Measurements from ENCODE around the gene AGAP5.
"Not testable (repeated sequence)": the region's sequence is repeated elsewhere in the genome, so short reads cannot be mapped to it uniquely, and the experiment has no call there.

The AGAP5 gene

DNA sequence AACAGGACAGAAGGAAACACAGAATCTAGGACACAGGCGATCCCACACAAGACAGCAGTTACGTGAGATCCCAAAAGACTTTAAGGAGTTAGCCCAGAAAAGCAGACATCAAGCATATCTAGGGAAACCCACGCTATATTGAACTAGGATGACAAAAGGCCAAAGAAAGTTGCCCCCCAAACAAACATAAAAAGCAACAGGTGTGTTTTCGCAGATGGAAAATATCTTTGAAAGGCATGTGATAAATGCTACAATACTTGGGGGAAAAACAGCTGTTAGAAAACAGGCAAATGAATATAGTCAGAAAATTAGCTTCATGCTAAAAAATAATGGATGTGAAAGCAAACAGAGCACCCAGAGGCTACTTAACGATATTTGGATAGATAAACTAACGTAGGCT lies 7.2 kb downstream of the AGAP5 start:
- not testable (repeated sequence) for H3K27ac ChIP-seq (ENCODE audit: low read length); DNase-seq (ENCODE audit: low read depth, low spot score); H3K36me3 ChIP-seq (ENCODE audit: control insufficient read depth, insufficient read depth, low read length); H3K4me1 ChIP-seq (ENCODE audit: control insufficient read depth, insufficient read depth, low read length); H3K4me3 ChIP-seq (ENCODE audit: low read length); H3K27me3 ChIP-seq (ENCODE audit: control insufficient read depth, insufficient read depth, low read length); H3K9me3 ChIP-seq (ENCODE audit: control insufficient read depth, insufficient read depth, low read length)
- WGBS (ENCODE audit: insufficient coverage, insufficient read length): no CpG with 5 or more reads among the region's 6 CpGs

DNA sequence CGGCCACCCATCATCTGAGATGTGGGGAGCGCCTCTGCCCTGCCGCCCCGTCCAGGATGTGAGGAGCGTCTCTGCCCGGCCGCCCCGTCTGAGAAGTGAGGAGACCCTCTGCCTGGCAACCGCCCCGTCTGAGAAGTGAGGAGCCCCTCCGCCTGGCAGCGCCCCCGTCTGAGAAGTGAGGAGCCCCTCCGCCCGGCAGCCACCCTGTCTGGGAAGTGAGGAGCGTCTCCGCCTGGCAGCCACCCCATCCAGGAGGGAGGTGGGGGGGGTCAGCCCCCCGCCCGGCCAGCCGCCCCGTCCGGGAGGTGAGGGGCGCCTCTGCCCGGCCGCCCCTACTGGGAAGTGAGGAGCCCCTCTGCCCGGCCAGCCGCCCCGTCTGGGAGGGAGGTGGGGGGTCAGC lies 8.3 kb downstream of the AGAP5 start:
- not testable (repeated sequence) for DNase-seq (ENCODE audit: low read depth, low spot score); H3K27ac ChIP-seq (ENCODE audit: low read length); H3K4me3 ChIP-seq (ENCODE audit: low read length); H3K9me3 ChIP-seq (ENCODE audit: control insufficient read depth, insufficient read depth, low read length); H3K36me3 ChIP-seq (ENCODE audit: control insufficient read depth, insufficient read depth, low read length); H3K27me3 ChIP-seq (ENCODE audit: control insufficient read depth, insufficient read depth, low read length); H3K4me1 ChIP-seq (ENCODE audit: control insufficient read depth, insufficient read depth, low read length)
- WGBS (ENCODE audit: insufficient coverage, insufficient read length): no CpG with 5 or more reads among the region's 28 CpGs

DNA sequence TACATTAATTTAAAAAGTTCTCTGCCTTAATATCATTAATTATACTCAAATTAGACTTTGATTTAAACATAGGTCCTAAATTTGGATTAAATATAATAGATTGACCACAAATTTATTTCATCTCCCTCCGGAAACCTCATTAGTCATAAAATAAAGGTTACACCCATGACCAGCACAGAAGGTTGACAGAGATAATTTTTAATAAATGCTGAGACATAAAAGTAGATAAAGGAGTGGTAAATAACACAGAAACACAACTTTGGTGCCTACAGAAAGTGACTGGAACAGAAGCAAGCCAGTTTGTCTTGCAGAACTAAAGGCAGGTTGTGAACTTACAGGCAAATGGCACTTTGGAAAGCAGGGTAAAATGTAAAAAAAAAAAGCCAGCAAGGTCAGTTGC lies 10.3 kb downstream of the AGAP5 start:
- not testable (repeated sequence) for DNase-seq (ENCODE audit: low read depth, low spot score); H3K4me3 ChIP-seq (ENCODE audit: low read length); H3K9me3 ChIP-seq (ENCODE audit: control insufficient read depth, insufficient read depth, low read length); H3K36me3 ChIP-seq (ENCODE audit: control insufficient read depth, insufficient read depth, low read length); H3K4me1 ChIP-seq (ENCODE audit: control insufficient read depth, insufficient read depth, low read length); H3K27ac ChIP-seq (ENCODE audit: low read length); H3K27me3 ChIP-seq (ENCODE audit: control insufficient read depth, insufficient read depth, low read length)
- WGBS (ENCODE audit: insufficient coverage, insufficient read length): no CpG with 5 or more reads among the region's 1 CpG

DNA sequence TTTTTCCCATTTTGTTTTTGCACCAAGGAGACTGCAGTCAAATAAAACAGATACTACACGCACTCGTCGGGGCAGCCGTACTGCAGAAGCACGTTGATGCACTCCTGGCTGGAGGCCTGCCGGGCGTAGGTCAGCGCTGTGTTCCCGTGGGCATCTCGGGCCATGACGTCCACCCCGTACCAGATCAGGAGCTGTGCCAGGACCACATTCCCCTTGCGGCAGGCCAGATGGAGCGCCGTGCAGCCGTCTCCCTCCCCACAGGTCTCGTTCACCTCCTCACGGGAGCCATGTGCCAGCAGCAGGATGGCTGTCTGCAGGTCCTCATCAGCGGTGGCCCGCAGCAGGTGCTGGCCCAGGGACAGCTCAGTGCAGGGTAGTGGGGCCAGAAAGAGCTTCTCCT lies 23.4 kb downstream of the AGAP5 start:
- not testable (repeated sequence) for DNase-seq (ENCODE audit: low read depth, low spot score); H3K27ac ChIP-seq (ENCODE audit: low read length); H3K36me3 ChIP-seq (ENCODE audit: control insufficient read depth, insufficient read depth, low read length); H3K4me1 ChIP-seq (ENCODE audit: control insufficient read depth, insufficient read depth, low read length); H3K9me3 ChIP-seq (ENCODE audit: control insufficient read depth, insufficient read depth, low read length); H3K4me3 ChIP-seq (ENCODE audit: low read length); H3K27me3 ChIP-seq (ENCODE audit: control insufficient read depth, insufficient read depth, low read length)
- no CpG with 5 or more reads among the region's 20 CpGs for WGBS (ENCODE audit: insufficient coverage, insufficient read length)

DNA sequence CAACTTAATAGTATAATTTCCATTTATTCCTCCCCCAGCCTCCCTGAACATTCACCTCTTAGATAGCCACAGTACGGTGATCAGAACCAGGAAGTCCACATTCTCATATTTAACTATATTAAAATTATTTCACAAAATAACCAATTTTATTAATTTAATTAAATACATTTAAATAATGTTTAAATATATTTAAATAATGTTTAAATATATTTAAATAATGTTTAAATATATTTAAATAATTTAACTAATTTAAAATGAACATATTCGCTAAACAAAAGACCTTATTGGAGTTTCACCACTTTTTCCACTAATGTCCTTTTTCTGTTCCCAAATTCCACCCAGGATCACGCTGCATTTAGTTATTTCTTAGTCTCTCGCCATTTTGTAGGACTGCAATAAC lies 29.5 kb downstream of the AGAP5 start:
- not testable (repeated sequence) for H3K27ac ChIP-seq (ENCODE audit: low read length); H3K27me3 ChIP-seq (ENCODE audit: control insufficient read depth, insufficient read depth, low read length); H3K4me1 ChIP-seq (ENCODE audit: control insufficient read depth, insufficient read depth, low read length); H3K36me3 ChIP-seq (ENCODE audit: control insufficient read depth, insufficient read depth, low read length); H3K9me3 ChIP-seq (ENCODE audit: control insufficient read depth, insufficient read depth, low read length); DNase-seq (ENCODE audit: low read depth, low spot score); H3K4me3 ChIP-seq (ENCODE audit: low read length)
- no CpG with 5 or more reads among the region's 4 CpGs for WGBS (ENCODE audit: insufficient coverage, insufficient read length)

DNA sequence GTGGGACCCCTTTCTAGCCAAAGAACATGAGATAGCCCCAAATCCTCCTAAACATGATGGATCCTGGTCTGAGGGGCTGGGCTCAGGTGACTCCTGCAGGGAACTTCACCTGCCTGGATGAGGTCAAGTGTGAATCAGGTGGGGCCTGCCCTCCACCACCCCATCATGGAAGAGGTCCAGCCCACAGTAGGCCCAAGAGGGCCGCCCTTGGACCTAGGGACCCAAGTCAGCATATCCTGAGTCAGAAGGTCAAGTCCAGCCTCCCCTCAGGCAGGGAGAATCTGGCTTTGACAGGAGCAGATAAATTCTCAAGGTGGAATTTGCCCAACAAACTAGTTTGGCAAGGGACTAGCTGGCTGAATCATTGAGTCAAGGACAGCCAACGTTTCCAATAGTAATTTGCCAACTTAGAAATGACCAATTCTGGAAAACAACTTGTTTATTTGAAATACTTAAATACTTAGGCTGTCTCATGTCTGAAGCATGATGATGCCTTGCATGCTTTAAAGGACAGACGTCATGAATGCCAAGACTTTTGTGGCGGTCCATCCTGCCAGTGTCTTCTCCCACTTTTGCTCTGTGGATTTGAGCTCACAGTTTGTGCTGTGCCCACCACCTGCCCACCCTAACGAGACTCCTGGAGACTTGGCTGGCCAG lies 31.6 kb downstream of the AGAP5 start:
- H3K36me3 ChIP-seq (ENCODE audit: control insufficient read depth, insufficient read depth, low read length); H3K4me1 ChIP-seq (ENCODE audit: control insufficient read depth, insufficient read depth, low read length); H3K27ac ChIP-seq (ENCODE audit: low read length); H3K4me3 ChIP-seq (ENCODE audit: low read length); DNase-seq (ENCODE audit: low read depth, low spot score); H3K27me3 ChIP-seq (ENCODE audit: control insufficient read depth, insufficient read depth, low read length); H3K9me3 ChIP-seq (ENCODE audit: control insufficient read depth, insufficient read depth, low read length): not testable (repeated sequence)
- no CpG with 5 or more reads among the region's 5 CpGs for WGBS (ENCODE audit: insufficient coverage, insufficient read length)

DNA sequence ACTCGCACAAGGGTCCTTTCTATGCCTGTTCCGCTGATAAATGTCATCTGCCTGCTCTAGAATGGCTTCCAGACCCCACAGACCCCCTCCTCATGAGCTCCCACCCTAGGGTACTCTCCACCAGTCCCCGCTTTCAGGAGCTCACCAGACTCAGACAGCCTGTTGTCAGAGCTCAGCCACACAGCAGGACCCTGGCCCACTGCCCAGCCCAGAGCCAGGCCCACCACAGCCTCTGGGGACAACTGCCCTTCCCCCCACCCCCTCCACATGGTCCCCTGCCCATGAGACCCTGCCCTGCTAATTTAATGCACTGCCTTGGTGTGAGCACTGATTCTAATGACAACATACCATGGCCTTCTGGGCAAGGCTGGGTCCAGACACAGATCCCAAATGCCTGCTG lies 32.3 kb downstream of the AGAP5 start:
- not testable (repeated sequence) for DNase-seq (ENCODE audit: low read depth, low spot score); H3K4me3 ChIP-seq (ENCODE audit: low read length); H3K36me3 ChIP-seq (ENCODE audit: control insufficient read depth, insufficient read depth, low read length); H3K27ac ChIP-seq (ENCODE audit: low read length); H3K4me1 ChIP-seq (ENCODE audit: control insufficient read depth, insufficient read depth, low read length); H3K27me3 ChIP-seq (ENCODE audit: control insufficient read depth, insufficient read depth, low read length); H3K9me3 ChIP-seq (ENCODE audit: control insufficient read depth, insufficient read depth, low read length)
- WGBS (ENCODE audit: insufficient coverage, insufficient read length): no CpG with 5 or more reads among the region's 3 CpGs

DNA sequence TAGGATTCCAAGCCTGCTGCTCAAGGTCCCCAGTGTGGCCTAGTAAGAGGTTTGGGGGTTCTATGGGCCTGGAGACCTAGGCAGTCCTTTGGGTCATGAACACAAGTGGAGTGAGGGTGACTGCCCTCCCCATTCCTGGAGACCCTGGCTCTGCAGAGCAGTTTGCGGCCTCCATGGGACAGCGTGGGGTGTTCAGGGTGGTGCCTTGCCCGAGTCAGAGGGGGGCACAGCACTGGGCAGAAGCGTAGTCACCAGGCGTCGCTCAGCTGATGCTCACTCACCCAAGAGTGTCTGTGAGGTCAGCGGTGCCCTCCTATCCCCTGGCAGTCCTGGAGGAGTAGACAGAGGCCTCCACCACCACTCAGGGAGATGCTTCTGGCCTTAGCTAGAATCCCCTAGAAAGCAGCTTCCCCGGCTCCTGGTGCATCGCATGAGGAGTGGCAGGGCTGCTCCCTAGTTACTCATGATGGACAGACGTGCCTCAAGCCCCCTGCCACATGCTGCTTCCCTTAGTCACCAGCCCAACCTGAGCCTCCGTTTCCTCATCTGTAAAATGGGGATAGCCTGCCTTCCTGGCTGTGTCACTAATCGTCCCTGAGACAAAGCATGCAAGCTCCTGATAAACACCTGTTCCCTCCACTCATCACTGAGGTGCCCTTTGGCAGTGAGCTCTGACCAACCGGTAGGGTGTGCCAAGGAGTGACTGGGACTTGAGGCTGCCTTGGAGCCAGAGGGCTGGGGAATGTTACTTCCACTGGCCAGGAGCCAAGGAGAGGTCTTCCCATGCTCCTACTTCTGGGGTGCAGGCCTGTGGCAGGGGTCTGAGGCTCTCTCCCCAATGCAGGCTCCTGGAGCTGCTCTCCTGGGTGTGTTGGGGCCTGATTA lies 33.5 kb downstream of the AGAP5 start:
- not testable (repeated sequence) for H3K9me3 ChIP-seq (ENCODE audit: control insufficient read depth, insufficient read depth, low read length); H3K27me3 ChIP-seq (ENCODE audit: control insufficient read depth, insufficient read depth, low read length); H3K4me3 ChIP-seq (ENCODE audit: low read length); H3K4me1 ChIP-seq (ENCODE audit: control insufficient read depth, insufficient read depth, low read length); H3K36me3 ChIP-seq (ENCODE audit: control insufficient read depth, insufficient read depth, low read length); H3K27ac ChIP-seq (ENCODE audit: low read length); DNase-seq (ENCODE audit: low read depth, low spot score)
- WGBS (ENCODE audit: insufficient coverage, insufficient read length): no CpG with 5 or more reads among the region's 13 CpGs

DNA sequence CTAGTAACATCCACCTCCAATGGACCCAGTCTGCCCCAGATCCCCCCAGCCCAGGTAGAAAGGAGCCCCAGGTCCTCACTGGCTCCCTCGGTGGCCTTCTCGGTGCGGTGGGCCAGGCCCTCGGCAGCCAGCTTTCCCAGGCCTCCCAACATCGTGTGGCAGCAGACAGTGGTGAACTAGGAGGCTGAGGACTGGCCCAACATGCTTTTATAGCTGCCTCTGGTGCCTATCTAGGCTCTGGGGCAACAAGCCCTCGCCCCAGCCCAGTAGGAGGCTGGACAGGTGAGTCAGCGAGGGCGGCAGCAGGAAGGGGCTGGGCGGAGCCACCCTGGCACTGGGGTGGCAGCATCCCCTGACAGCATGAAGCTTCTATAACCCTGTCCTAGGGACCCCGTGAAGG lies 34.3 kb downstream of the AGAP5 start:
- H3K36me3 ChIP-seq (ENCODE audit: control insufficient read depth, insufficient read depth, low read length); H3K27me3 ChIP-seq (ENCODE audit: control insufficient read depth, insufficient read depth, low read length); H3K4me1 ChIP-seq (ENCODE audit: control insufficient read depth, insufficient read depth, low read length); H3K9me3 ChIP-seq (ENCODE audit: control insufficient read depth, insufficient read depth, low read length); H3K4me3 ChIP-seq (ENCODE audit: low read length); H3K27ac ChIP-seq (ENCODE audit: low read length); DNase-seq (ENCODE audit: low read depth, low spot score): not testable (repeated sequence)
- no CpG with 5 or more reads among the region's 10 CpGs for WGBS (ENCODE audit: insufficient coverage, insufficient read length)

DNA sequence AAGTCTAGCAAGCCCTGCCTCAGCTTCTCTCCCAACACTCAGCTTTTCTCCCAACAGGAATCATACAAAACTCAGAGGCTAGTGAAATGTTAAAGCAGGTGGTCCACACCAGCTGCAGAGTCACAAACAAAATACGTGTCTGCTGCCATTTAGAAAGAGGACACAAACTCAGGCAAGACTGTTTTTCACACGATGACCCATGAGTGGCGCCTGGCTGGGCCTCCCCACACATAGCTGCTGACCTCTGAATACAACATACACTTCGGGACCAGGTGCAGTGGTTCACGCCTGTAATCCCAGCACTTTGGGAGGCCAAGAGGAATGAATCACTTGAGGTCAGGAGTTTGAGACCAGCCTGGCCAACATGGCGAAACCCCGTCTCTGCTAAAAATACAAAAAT lies 35.2 kb downstream of the AGAP5 start:
- no CpG with 5 or more reads among the region's 7 CpGs for WGBS (ENCODE audit: insufficient coverage, insufficient read length)
- H3K4me3 ChIP-seq (ENCODE audit: low read length); H3K36me3 ChIP-seq (ENCODE audit: control insufficient read depth, insufficient read depth, low read length); H3K4me1 ChIP-seq (ENCODE audit: control insufficient read depth, insufficient read depth, low read length); DNase-seq (ENCODE audit: low read depth, low spot score); H3K9me3 ChIP-seq (ENCODE audit: control insufficient read depth, insufficient read depth, low read length); H3K27ac ChIP-seq (ENCODE audit: low read length); H3K27me3 ChIP-seq (ENCODE audit: control insufficient read depth, insufficient read depth, low read length): not testable (repeated sequence)

DNA sequence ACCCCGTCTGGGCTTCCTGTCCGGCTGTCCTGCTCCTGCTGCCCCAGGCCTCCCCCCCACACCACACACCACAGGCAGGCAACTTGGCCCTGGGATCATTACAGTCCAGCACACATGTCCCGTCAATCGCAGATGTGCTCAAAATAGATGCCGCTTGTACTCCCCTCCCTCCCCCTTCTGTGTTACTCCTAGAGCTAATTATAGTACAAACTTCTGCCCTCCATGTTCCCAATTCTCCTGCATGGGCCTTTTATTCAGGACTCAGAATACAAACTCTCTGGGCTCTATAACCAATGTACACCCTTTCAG lies 42.0 kb downstream of the AGAP5 start, which contains the start of gene SYNPO2L:
Gene SYNPO2L, minus strand, starts transcription at position 40 of the 309 bp plus-strand sequence. CDS start 107 bp downstream, outside the sequence.
- no peaks in the 10 kb centered on the region for H3K4me1 ChIP-seq (ENCODE audit: control insufficient read depth, insufficient read depth, low read length)
- no peaks in the 10 kb centered on the region for H3K27me3 ChIP-seq (ENCODE audit: control insufficient read depth, insufficient read depth, low read length)
- H3K9me3 ChIP-seq (ENCODE audit: control insufficient read depth, insufficient read depth, low read length): no peaks in the 10 kb centered on the region
- DNase-seq (ENCODE audit: low read depth, low spot score): no peak
- WGBS (ENCODE audit: insufficient coverage, insufficient read length): no CpG with 5 or more reads among the region's 5 CpGs
- no peaks in the 10 kb centered on the region for H3K36me3 ChIP-seq (ENCODE audit: control insufficient read depth, insufficient read depth, low read length)
- no peak within 1 kb of the TSS for H3K27ac ChIP-seq (ENCODE audit: low read length)
- no peak within 1 kb of the TSS for H3K4me3 ChIP-seq (ENCODE audit: low read length)
